ENCODE measurements around the gene TRAPPC1.

The TRAPPC1 gene

GRCh38 chr17:7915611-7916384 is 15.9 kb downstream of the TRAPPC1 start, which contains the start of gene RNF227:
Gene RNF227 (minus strand): TSS chr17:7916289. CDS start chr17:7916195, 94 bp downstream.
- no peak for TF ChIP-seq FOXP2 (optimal IDR thresholded peaks at IDR 0.05; ENCODE audit: control extremely low read depth, extremely low read length, insufficient read depth)
- peak; percentile 25; the same call in 1 of the 2 replicates for TF ChIP-seq POLR2AphosphoS5 (IDR thresholded peaks at IDR 0.05; ENCODE audit: borderline replicate concordance, low read depth, low read length)
- no peak for TF ChIP-seq EZH2 (IDR thresholded peaks at IDR 0.05)
- peak; percentile 85 for DNase-seq (ENCODE audit: low read depth, low spot score)
- Histone ChIP-seq H3K4me3 (peak within 1 kb of the TSS; percentile 74), H3K36me3 (ENCODE audit: insufficient read depth, low read length) (peaks cover 18% of the 10 kb centered on the region), H3K9ac (ENCODE audit: insufficient read length) (peak within 1 kb of the TSS; percentile 68), H3K27ac (peak within 1 kb of the TSS; percentile 81), H3K9me3 (ENCODE audit: low read depth, low read length) (no peaks in the 10 kb centered on the region)

- DNase-seq (ENCODE audit: low read depth, low spot score), result no peak
- Histone ChIP-seq H3K4me3 (peak overlapping the region; percentile 74), H3K9ac (ENCODE audit: insufficient read length) (peak overlapping the region; percentile 6), H3K36me3 (ENCODE audit: insufficient read depth, low read length) (peaks cover 24% of the 10 kb centered on the region), H3K9me3 (ENCODE audit: low read depth, low read length) (no peaks in the 10 kb centered on the region), H3K27ac (peak overlapping the region; percentile 54; the same call in 1 of the 2 replicates)
- TF ChIP-seq EZH2 (IDR thresholded peaks at IDR 0.05) (no peak), FOXP2 (optimal IDR thresholded peaks at IDR 0.05; ENCODE audit: control extremely low read depth, extremely low read length, insufficient read depth) (no peak), POLR2AphosphoS5 (IDR thresholded peaks at IDR 0.05; ENCODE audit: borderline replicate concordance, low read depth, low read length) (no peak)
Measured at GRCh38 chr17:7915179-7915610, 16.6 kb downstream of the TRAPPC1 start.

GRCh38 chr17:7912927-7913524 is 18.7 kb downstream of the TRAPPC1 start:
- Histone ChIP-seq H3K27ac (peak overlapping the region; percentile 55), H3K9ac (ENCODE audit: insufficient read length) (no peak overlapping the region), H3K36me3 (ENCODE audit: insufficient read depth, low read length) (peaks cover 46% of the 10 kb centered on the region), H3K4me3 (no peak overlapping the region), H3K9me3 (ENCODE audit: low read depth, low read length) (no peaks in the 10 kb centered on the region)
- DNase-seq (ENCODE audit: low read depth, low spot score), result no peak
- TF ChIP-seq FOXP2 (optimal IDR thresholded peaks at IDR 0.05; ENCODE audit: control extremely low read depth, extremely low read length, insufficient read depth) (no peak), EZH2 (IDR thresholded peaks at IDR 0.05) (no peak), POLR2AphosphoS5 (IDR thresholded peaks at IDR 0.05; ENCODE audit: borderline replicate concordance, low read depth, low read length) (no peak)

- no peak for DNase-seq (ENCODE audit: low read depth, low spot score)
- no peaks in the 10 kb centered on the region for H3K9me3 ChIP-seq (ENCODE audit: low read depth, low read length)
- H3K27ac ChIP-seq, result no peak overlapping the region
- no peak overlapping the region for H3K4me3 ChIP-seq
- TF ChIP-seq POLR2AphosphoS5 (IDR thresholded peaks at IDR 0.05; ENCODE audit: borderline replicate concordance, low read depth, low read length), result no peak
- TF ChIP-seq FOXP2 (optimal IDR thresholded peaks at IDR 0.05; ENCODE audit: control extremely low read depth, extremely low read length, insufficient read depth), result no peak
- no peak for TF ChIP-seq EZH2 (IDR thresholded peaks at IDR 0.05)
- no peak overlapping the region for H3K9ac ChIP-seq (ENCODE audit: insufficient read length)
- peaks cover 65% of the 10 kb centered on the region for H3K36me3 ChIP-seq (ENCODE audit: insufficient read depth, low read length)
Measured at GRCh38 chr17:7911116-7911515, 20.6 kb downstream of the TRAPPC1 start.

- no peak for DNase-seq (ENCODE audit: low read depth, low spot score)
- peaks cover 69% of the 10 kb centered on the region for H3K36me3 ChIP-seq (ENCODE audit: insufficient read depth, low read length)
- TF ChIP-seq FOXP2 (optimal IDR thresholded peaks at IDR 0.05; ENCODE audit: control extremely low read depth, extremely low read length, insufficient read depth) (no peak), POLR2AphosphoS5 (IDR thresholded peaks at IDR 0.05; ENCODE audit: borderline replicate concordance, low read depth, low read length) (no peak), EZH2 (IDR thresholded peaks at IDR 0.05) (no peak)
- H3K4me3 ChIP-seq, result no peak overlapping the region
- no peak overlapping the region for H3K9ac ChIP-seq (ENCODE audit: insufficient read length)
- no peaks in the 10 kb centered on the region for H3K9me3 ChIP-seq (ENCODE audit: low read depth, low read length)
- no peak overlapping the region for H3K27ac ChIP-seq
Measured at GRCh38 chr17:7910711-7911110, 21.0 kb downstream of the TRAPPC1 start.

- TF ChIP-seq FOXP2 (optimal IDR thresholded peaks at IDR 0.05; ENCODE audit: control extremely low read depth, extremely low read length, insufficient read depth) (no peak), POLR2AphosphoS5 (IDR thresholded peaks at IDR 0.05; ENCODE audit: borderline replicate concordance, low read depth, low read length) (no peak), EZH2 (IDR thresholded peaks at IDR 0.05) (no peak)
- no peak for DNase-seq (ENCODE audit: low read depth, low spot score)
- no peak overlapping the region for H3K4me3 ChIP-seq
- peaks cover 73% of the 10 kb centered on the region for H3K36me3 ChIP-seq (ENCODE audit: insufficient read depth, low read length)
- no peak overlapping the region for H3K9ac ChIP-seq (ENCODE audit: insufficient read length)
- H3K27ac ChIP-seq, result no peak overlapping the region
- H3K9me3 ChIP-seq (ENCODE audit: low read depth, low read length), result no peaks in the 10 kb centered on the region
Measured at GRCh38 chr17:7910281-7910680, 21.5 kb downstream of the TRAPPC1 start.

- H3K4me3 ChIP-seq, result no peak overlapping the region
- no peaks in the 10 kb centered on the region for H3K9me3 ChIP-seq (ENCODE audit: low read depth, low read length)
- peaks cover 85% of the 10 kb centered on the region for H3K36me3 ChIP-seq (ENCODE audit: insufficient read depth, low read length)
- TF ChIP-seq POLR2AphosphoS5 (IDR thresholded peaks at IDR 0.05; ENCODE audit: borderline replicate concordance, low read depth, low read length) (no peak), EZH2 (IDR thresholded peaks at IDR 0.05) (no peak), FOXP2 (optimal IDR thresholded peaks at IDR 0.05; ENCODE audit: control extremely low read depth, extremely low read length, insufficient read depth) (no peak)
- no peak for DNase-seq (ENCODE audit: low read depth, low spot score)
- H3K27ac ChIP-seq, result no peak overlapping the region
- H3K9ac ChIP-seq (ENCODE audit: insufficient read length), result no peak overlapping the region
Measured at GRCh38 chr17:7909089-7909488, 22.7 kb downstream of the TRAPPC1 start.
